Measurements from ENCODE around the gene TUBE1. TPM values are rescaled to one million over a fixed set of nuclear protein-coding genes. Genes with fewer than 3 reads are reported as not detected.

Gene TUBE1
- total RNA-seq, 1 donor from 2014 or later: 33.4 TPM

DNA sequence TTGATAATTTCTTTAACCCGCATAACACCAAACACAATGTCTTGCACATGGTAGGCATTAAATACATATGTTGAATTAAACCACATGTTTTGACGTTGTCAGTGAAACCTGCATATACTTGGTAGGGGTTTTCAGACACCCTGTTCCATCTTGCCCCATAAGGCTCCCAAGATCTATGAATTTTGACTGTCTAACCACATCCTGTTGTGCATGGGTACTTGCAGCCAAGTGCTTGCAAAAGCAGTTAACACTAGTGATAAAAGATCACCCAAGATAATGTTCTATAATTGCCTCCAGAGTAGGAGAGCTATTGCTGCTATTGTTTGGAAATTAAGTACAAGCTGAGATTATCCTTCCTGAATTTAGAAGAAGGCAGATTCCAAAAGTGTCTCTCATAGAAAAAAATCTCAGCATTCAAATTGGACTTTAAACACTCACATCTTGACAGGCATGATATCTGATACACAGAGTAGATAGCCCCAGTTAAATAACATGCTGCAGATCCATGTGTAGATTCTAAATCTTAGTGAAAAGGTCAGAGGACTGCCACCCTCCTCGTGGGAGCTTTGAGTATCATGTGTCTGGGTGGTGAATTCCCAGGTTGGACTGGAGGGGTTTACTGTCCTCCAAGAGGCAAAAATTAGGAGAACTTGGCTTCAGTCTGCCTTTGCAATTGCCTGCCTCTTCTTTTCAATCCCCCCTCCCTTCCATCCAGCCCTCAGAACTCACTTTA, 59.2 kb downstream of the TUBE1 start:
- no peak for FAIRE-seq

DNA sequence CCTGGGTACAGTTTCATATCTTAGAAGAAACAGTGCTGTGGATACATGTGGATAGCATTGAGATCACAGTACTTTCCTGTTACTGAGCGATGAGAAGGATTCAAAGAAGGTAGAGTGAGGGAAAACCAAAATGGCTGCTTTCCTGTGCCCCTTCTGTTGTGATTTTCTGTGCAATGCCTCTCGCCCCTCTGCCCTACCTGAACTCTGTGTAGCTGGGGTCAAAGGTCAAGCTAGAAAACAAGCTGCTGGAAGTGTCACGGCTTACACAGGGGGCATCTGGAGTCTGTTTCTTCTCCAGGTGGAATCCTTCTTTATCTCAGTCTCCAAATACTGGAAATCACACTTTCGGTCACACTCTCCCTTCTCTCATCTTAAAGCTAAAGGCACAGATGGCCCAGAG, 60.3 kb downstream of the TUBE1 start:
- FAIRE-seq: no peak
- TF ChIP-seq, protein P1, sequence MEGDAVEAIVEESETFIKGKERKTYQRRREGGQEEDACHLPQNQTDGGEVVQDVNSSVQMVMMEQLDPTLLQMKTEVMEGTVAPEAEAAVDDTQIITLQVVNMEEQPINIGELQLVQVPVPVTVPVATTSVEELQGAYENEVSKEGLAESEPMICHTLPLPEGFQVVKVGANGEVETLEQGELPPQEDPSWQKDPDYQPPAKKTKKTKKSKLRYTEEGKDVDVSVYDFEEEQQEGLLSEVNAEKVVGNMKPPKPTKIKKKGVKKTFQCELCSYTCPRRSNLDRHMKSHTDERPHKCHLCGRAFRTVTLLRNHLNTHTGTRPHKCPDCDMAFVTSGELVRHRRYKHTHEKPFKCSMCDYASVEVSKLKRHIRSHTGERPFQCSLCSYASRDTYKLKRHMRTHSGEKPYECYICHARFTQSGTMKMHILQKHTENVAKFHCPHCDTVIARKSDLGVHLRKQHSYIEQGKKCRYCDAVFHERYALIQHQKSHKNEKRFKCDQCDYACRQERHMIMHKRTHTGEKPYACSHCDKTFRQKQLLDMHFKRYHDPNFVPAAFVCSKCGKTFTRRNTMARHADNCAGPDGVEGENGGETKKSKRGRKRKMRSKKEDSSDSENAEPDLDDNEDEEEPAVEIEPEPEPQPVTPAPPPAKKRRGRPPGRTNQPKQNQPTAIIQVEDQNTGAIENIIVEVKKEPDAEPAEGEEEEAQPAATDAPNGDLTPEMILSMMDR (IDR thresholded peaks at IDR 0.05; ENCODE audit: insufficient read depth, low read length, severe bottlenecking): no peak

More for the DNA sequence above, 59.2 kb downstream of the TUBE1 start:
- Histone ChIP-seq H3K27me3 (ENCODE audit: control insufficient read depth, insufficient read depth, low read length) (no peaks in the 10 kb centered on the region), H3K4me3 (ENCODE audit: low read depth, low read length) (no peak overlapping the region), H3K36me3 (ENCODE audit: control insufficient read depth, insufficient read depth, low read length) (no peaks in the 10 kb centered on the region)
- DNase-seq (ENCODE audit: low read depth): peak; percentile 42
- TF ChIP-seq, protein P1 (IDR thresholded peaks at IDR 0.05; ENCODE audit: insufficient read depth, low read length, severe bottlenecking): no peak

DNA sequence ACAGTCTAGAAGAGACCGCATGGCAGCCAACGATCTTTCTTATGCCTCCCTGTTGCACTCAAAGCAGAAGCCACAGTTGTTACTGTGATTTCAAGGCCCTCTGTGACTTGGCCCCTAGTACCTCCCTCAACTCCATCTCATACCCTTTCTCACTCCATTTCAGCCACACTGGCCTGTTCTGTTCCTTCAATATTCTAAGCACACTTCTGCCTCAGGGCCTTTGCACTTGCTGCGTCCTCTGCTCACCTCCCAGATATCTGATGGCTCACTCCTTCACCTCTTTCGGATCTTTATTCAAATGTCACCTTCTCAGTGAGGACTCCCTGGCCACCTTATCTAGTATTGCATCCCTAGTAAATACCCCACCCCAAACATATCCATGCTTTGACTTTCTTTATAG, 62.8 kb downstream of the TUBE1 start:
- FAIRE-seq: no peak
- Histone ChIP-seq H3K4me3 (ENCODE audit: low read depth, low read length) (no peak overlapping the region), H3K36me3 (ENCODE audit: control insufficient read depth, insufficient read depth, low read length) (no peaks in the 10 kb centered on the region), H3K27me3 (ENCODE audit: control insufficient read depth, insufficient read depth, low read length) (no peaks in the 10 kb centered on the region)
- DNase-seq (ENCODE audit: low read depth): no peak
- TF ChIP-seq, protein P1 (IDR thresholded peaks at IDR 0.05; ENCODE audit: insufficient read depth, low read length, severe bottlenecking): no peak

More for the DNA sequence above, 60.3 kb downstream of the TUBE1 start:
- Histone ChIP-seq H3K4me3 (ENCODE audit: low read depth, low read length) (no peak overlapping the region), H3K36me3 (ENCODE audit: control insufficient read depth, insufficient read depth, low read length) (no peaks in the 10 kb centered on the region), H3K27me3 (ENCODE audit: control insufficient read depth, insufficient read depth, low read length) (no peaks in the 10 kb centered on the region)
- DNase-seq (ENCODE audit: low read depth): no peak

DNA sequence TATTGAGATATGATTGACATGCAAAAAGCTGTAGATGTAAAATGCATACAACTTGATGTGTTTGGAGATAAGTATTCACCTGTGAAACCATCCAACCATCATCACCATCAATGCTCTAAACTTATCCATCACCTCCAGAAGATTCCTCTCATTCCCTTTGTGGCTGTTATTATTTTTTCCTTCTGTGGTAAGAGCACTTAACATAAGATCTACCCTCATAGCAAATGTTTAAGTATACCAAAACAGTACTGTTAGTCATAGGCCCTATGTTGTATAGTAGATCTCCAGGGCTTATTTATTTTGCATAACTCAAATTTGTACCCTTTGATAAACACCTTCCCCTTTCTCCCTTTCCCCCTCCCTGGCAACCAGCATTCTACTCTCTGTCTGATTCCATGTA, 64.5 kb downstream of the TUBE1 start:
- FAIRE-seq (no peak), DNase-seq (ENCODE audit: low read depth) (no peak)
- Histone ChIP-seq H3K36me3 (ENCODE audit: control insufficient read depth, insufficient read depth, low read length) (no peaks in the 10 kb centered on the region), H3K4me3 (ENCODE audit: low read depth, low read length) (no peak overlapping the region), H3K27me3 (ENCODE audit: control insufficient read depth, insufficient read depth, low read length) (no peaks in the 10 kb centered on the region)
- TF ChIP-seq, protein P1 (IDR thresholded peaks at IDR 0.05; ENCODE audit: insufficient read depth, low read length, severe bottlenecking): no peak

DNA sequence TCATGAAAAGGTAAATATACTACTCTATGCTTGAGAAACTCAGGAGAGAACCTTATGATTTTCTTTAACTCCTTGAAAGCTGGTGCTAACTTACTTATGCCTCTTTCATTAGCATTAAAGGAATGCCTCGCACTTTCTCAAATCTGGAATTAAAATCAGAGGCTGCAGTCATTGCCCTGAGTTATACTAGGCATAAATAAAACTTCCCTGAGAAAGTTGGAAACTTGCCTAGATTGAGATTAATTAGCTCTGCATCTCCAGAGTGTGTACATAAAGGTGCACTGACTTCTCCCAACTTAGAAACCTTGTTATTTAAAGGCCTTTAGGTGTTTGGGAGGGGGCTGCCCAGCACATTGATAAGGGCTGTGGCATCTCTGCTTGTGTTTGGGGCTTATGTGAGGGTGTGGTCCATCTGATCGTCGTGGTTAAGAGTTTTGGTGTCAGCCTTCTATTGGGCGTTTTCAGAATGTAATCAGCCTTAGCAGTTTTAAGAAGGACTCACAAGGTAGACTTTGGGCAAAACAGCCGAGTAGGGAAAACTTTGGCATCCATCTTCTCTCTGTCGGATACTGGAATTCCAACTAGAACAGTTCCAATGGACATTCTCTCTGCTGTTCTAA, 65.5 kb downstream of the TUBE1 start:
- Histone ChIP-seq H3K4me3 (ENCODE audit: low read depth, low read length) (no peak overlapping the region), H3K27me3 (ENCODE audit: control insufficient read depth, insufficient read depth, low read length) (no peaks in the 10 kb centered on the region), H3K36me3 (ENCODE audit: control insufficient read depth, insufficient read depth, low read length) (no peaks in the 10 kb centered on the region)
- no peak for FAIRE-seq
- TF ChIP-seq, protein P1 (IDR thresholded peaks at IDR 0.05; ENCODE audit: insufficient read depth, low read length, severe bottlenecking): no peak
- no peak for DNase-seq (ENCODE audit: low read depth)

Other genes with a start within 250 kb of the TUBE1 start
- gene FYN, start 214.0 kb downstream of the TUBE1 start, total RNA-seq: 38.7 and 75.0 TPM in 2 replicates
- not detected in 2 replicates for gene CCN6, start 33.4 kb downstream of the TUBE1 start, total RNA-seq
- gene FAM229B, start 109 bp upstream of the TUBE1 start, total RNA-seq: 1.6 and 4.0 TPM in 2 replicates
- gene LAMA4, start 167.1 kb upstream of the TUBE1 start, total RNA-seq: 0.38 and 5.5 TPM in 2 replicates

Data from bronchial epithelial cell (primary cell).